22Rv1 (cell line): ENCODE data around the gene GPR148.
"Not testable (repeated sequence)": the region's sequence is repeated elsewhere in the genome, so short reads cannot be mapped to it uniquely, and the experiment has no call there.

Source experiments
- H3K27ac ChIP-seq: fragments of 450-650 bp; 2 replicates; pipeline ENCODE4 v1.5.1; 2017
- CTCF ChIP-seq: fragments of 450-650 bp; IDR thresholded peaks from 2 replicates; pipeline ENCODE4 v1.5.1; 2017; ENCODE audit warnings: mild to moderate bottlenecking
- ZFX ChIP-seq: fragments of 450-650 bp; IDR thresholded peaks from 2 replicates; pipeline ENCODE4 v1.6.1; 2017; ENCODE audit warnings: antibody characterized with exemption, borderline replicate concordance

Gene GPR148

DNA sequence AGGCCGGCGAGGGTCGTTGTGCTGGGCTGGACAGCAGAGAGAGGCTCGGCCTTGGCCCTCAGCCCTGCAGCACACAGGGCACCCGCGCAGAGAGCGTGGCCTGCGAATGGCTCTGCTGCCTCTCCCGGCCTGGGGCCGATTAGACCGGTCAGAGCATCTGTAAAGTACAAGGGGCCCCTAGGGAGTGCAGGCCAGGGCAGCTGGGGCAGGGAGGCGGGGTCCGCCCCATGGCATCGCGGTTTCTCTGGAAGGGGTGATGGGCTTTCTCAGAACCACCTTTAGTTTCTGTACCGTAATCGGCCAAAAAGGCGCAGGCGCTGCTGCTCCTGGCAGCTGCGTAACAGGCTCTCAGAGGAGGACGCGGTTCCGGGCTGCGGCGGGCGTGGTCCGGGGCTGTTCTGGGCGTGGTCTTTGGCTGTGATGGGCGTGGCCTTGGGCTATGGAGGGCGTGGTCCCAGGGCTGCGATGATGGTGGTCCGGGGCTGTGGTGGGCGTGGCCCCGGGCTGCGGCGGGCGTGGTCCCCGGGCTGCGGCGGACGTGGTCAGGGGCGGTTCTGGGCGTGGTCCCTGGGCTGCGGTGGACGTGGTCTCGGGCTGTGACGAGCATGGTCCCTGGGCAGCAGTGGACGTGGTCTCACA lies 1.5 kb upstream of the GPR148 start:
- peak overlapping the region; percentile 68 for H3K27ac ChIP-seq
- no peak for TF ChIP-seq CTCF
- no peak for TF ChIP-seq ZFX

DNA sequence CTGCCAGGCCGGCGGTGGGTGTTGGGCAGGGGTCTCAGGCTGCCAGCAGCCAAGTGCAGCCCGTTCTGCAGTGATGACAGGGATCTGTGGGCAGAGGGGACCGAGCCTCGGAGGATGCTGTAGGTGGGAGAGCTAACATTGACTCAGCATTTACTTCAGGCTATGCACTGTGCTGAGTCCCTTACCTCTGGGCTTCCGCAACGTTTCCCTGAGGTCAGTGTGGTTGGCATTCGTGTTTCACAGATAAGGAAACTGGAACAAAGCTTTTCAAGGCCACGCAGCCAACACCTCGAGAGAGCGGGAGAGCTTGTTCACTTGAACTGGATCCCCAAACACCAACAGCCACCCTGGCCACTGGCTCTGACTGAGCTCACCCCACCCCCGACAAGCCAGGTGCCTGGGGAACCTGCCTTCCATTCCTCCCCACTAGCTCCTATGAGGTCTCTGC lies 839 bp upstream of the GPR148 start:
- H3K27ac ChIP-seq, result peak overlapping the region; percentile 68

GRCh38 chr2:130729322-130730299 lies 741 bp downstream of the GPR148 start:
- TF ChIP-seq CTCF, result no peak
- TF ChIP-seq ZFX, result no peak
- no peak overlapping the region for H3K27ac ChIP-seq

More for the DNA sequence above, 839 bp upstream of the GPR148 start:
- no peak for TF ChIP-seq CTCF
- TF ChIP-seq ZFX, result no peak

- H3K27ac ChIP-seq, result not testable (repeated sequence)
Measured at GRCh38 chr2:130732257-130732656, 3.4 kb downstream of the GPR148 start.

- TF ChIP-seq CTCF (no peak), ZFX (no peak)
- no peak overlapping the region for H3K27ac ChIP-seq
Measured at GRCh38 chr2:130735200-130735599, 6.3 kb downstream of the GPR148 start.

- H3K27ac ChIP-seq, result no peak overlapping the region
- TF ChIP-seq CTCF, result no peak
- TF ChIP-seq ZFX, result no peak
Measured at GRCh38 chr2:130736487-130736886, 7.6 kb downstream of the GPR148 start.

GRCh38 chr2:130737592-130737991 lies 8.7 kb downstream of the GPR148 start:
- no peak overlapping the region for H3K27ac ChIP-seq
- no peak for TF ChIP-seq ZFX
- TF ChIP-seq CTCF, result no peak
